Stimulated activated CD8-positive, alpha-beta memory T cell treated with anti-CD3 and anti-CD28 coated beads, Interleukin-2, amount 100 ng/mL, for 1 hour (primary cell): ENCODE measurements around the gene GMPPB.
"Not testable (repeated sequence)": the region's sequence is repeated elsewhere in the genome, so short reads cannot be mapped to it uniquely, and the experiment has no call there.

Source experiments
- DNase-seq, 2 donors: peaks; one replicate each; pipeline ENCODE4 v3.0.0-alpha.2; 2020; ENCODE audit warnings: low read depth in 2 of 2

The GMPPB gene

DNA sequence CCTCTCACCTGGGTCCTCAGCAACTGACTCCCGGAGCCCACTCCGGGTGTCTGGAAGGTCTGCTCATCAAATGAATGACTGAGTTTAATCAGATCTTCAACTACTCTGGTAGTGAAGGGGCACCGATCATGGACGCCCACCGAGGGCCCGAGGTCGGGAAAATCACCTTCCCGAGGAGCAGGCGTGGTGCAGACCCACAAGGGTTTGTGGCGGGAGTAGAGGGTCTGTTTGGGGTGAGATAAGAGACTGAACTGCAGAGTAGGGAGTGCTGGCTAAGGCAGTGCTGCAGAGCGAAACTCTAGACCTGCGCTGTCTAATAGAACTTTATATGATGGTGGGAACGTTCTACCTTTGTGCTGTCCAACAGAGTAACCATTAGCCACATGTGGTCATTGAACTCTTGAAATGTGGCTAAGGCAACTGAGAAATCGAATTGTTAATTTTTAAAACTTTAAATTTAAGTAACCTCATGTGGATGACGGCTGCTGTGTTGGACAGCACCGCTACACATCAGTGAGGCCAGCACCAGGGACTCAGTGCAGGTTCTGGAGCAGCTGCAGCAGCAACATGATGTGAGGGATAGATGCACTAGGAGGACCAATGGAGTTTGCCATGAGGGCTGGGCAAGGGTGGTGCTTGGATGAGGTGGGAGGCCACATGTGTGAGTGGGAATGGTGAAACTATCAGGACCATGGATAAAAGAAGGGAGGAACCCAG is 33.7 kb downstream of the GMPPB start:
- DNase-seq: not testable (repeated sequence)

DNA sequence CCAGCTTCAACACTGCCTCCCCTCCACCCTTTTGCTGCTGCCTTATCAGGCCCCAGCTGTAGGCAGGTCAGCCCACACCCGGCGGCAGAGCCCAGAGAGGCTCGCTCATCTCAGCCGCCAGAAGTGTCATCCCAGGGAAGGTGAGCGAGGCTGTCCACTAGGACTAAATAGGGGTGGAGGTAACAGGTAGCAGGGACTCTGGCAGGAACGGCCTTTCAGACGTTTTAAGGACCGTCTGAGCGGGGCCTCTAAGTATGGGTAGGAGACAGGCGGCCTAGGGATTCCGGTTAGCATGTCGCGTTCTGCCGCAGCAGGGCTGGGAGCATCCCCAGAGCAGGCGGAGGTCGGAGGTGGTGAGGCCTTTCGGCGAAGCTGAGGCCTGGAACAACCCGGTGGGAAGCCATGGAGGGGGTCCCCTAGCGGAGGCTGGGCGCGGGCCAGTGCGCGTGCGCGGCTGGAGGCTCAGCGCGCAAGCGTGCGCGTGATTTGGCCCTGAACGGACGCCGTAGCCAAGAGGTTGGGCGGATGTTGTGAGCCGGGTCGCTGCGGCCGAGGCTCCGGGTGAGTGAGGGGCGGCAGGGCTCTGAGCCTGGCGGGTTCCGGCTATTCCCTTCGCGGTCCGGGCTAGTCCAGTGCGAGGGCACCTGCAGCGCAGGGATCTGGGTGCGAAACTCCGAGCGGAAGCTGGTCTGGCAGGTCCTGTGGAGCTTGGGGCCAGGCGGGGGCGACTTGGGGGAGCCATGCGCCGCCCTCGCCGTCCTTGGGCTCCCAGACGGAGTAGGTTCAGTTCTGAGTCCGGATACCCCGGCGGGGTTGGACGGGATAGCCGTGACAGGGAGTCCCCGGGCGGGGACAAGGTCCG is 34.5 kb downstream of the GMPPB start, which contains the start of the genes MST1 and RNF123:
MST1 (minus strand) TSS at position 429 of the 862 bp plus-strand sequence. CDS start 783 bp downstream, outside the sequence.
RNF123 (plus strand) TSS at position 512 of the 862 bp plus-strand sequence. CDS start 1,609 bp downstream, outside the sequence.
- peak; percentile 81 to 85 for DNase-seq

DNA sequence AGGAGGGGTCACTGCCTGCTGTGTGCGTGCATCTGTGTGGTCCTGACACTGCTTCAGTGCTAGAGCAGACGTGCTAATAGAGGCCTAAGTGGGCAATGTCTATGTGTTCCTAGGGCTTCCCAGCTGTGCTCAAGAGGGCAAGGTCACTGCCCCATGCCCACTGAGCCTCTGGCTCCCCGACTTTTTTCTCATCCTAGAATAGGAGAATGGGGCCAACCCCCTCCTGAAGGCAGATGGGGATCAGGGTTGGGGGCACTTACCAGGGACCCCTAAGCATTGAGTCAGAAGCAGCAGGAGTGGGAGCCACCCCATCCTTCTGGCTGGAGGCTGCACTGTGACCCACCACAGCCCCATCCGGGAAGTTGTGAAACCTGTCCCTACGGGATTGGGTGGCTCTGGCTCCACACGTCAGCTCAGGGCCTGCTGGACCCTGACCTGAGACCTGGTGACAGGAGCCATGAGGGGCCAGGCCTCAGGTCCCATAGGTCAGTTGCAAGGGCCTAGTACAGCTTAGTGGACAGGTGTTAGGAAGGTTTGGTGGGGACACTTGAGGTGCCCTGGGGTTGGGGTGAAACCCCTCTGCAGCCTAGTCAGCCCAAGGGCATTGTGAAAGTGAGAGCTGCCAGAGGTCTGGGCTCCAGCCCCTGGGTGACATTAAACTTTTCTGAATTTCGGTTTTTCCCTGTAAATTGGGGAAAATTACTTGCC is 35.3 kb downstream of the GMPPB start:
- DNase-seq: not testable (repeated sequence)

DNA sequence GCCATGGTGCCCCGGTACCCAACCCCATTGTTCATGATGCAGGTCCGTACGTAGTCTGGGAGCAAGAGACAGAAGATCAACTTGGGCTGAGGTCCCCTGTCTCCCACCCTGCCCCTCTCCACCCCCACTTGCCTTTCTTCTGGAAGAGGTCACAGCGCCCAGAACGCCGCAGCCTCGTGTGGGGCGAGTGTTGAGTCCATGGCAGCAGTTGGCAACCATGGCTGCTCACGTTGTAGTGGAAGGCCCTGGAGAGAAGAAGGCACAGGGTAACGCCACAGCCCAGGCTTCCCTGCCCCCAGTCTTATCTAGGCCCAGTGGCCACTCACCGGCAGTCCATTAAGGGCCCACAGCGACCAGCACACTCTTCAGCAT is 36.3 kb downstream of the GMPPB start:
- not testable (repeated sequence) for DNase-seq

DNA sequence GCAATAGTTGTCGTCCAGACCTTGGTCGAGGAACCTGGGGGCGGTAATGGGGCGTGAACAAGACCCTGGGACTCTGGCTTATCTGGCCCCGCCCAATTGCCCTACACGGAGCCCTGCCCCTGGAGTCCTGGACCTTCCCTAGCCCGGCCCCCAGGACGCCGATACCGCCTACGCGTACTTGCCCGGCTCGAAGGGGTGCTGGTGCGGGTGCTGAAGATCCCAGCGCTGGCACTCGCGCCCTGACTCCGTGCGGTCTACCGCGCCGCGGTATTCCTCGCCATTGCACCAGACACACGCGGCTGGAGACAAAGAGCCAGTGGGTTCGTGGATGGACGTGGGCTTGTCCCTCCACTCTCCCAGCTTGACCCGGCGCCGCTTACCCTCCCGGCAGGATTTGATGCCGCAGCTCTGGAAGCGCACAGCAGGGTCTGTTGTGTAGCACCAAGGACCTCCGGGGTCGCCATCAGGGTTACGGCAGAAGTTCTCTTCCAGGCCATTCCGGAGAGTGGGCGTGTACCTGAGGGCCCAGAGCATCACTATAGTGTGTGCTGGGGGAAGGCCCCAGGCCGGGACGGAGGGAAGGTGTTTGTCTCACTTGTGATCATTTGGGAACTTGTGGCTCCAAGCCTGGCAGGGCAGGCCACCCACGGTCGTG is 36.9 kb downstream of the GMPPB start:
- DNase-seq: not testable (repeated sequence)

DNA sequence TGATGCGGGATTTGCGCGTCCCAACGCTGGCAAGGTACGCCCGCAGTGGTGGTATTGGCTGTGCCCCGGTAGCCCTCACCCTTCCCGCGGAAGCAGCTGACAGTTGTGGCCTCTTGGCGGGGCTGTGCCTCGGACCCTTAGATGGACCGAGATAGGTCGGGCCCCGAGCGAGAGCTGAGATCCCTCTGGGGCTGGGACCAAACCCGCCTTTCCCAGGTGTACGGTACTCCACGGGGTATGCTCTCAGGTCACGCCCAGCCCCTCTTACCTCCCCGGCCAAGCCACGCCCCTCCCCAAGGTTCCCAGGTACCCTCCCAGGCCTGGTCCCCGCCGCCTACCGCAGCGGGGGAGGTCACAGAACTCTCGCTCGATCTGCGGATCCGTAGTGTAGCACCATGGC is 37.4 kb downstream of the GMPPB start:
- not testable (repeated sequence) for DNase-seq

DNA sequence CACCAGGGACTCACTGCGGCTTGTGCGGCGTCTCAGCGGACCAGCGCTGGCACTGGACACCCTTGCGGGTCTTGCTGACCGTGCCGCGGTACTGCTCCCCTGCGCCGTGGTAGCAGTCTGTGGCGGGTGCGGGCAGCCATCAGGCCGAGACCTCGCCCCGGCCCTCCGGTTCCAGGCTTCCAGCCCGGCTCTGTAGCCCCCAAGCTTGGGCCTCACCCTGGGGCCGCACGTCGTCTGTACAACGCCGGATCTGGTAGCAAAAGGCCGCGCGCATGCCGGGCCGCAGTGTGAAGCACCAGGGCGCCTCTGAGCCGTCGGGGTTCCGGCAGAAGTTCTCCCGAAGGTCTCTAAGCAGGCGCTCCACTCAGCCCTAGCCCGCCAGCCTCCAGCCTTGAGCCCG is 37.9 kb downstream of the GMPPB start:
- DNase-seq: not testable (repeated sequence)

DNA sequence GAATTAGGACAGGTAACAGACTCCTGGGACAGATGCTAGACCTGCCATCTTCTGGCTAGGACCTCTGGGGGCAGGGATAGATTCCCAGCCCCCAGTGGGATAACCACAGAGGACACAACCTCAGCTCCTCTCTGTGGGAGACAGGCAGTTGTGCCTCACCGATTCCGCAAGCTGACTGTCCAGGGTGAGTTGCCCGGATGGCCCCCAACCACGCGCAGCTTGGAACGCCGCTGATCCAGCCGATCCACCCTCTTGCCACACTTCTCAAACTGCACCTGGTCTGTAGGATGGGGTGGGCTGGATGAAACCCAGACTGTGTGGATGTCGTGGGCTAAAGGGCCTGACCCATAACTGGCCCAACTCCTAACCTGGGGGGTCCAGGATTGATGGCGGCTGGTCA is 38.6 kb downstream of the GMPPB start:
- DNase-seq: not testable (repeated sequence)

DNA sequence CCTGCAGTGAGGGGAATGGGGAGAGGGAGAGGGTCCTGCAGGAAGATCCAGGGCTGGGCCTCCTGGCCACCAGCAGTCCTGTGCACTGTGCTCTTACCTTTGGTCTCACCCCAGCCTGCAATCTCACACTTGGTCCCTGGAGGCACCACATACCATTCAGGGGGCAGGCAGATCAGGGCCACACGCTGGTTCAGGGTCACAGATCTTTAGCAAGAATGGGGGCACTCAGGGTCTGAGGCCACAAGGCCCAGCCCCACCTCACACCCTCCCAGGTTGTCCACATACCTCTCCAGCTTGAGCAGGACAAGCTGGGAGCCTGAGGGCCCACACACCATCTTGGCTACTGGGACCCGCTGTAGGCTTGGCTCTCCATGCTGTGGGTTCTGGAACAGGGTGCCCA is 39.3 kb downstream of the GMPPB start:
- DNase-seq: not testable (repeated sequence)

DNA sequence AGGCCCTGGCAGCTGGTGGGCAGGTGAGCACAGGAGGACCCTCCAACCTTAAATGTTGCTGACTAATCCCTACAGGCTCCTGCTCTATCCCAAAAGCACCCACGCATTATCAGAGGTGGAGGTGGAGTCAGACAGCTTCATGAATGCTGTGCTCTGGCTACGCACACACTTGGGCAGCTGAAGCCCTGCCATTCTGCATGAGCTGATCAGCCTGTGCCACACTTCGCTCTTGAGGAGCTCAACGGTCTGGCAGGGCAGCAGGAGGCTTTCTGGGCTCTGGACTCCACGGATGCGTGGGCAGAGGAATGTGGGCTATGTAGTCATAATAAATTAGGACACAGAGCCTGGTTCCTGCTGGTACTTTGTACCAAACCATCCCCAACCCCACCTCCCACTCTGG is 40.6 kb downstream of the GMPPB start:
- no peak for DNase-seq

DNA sequence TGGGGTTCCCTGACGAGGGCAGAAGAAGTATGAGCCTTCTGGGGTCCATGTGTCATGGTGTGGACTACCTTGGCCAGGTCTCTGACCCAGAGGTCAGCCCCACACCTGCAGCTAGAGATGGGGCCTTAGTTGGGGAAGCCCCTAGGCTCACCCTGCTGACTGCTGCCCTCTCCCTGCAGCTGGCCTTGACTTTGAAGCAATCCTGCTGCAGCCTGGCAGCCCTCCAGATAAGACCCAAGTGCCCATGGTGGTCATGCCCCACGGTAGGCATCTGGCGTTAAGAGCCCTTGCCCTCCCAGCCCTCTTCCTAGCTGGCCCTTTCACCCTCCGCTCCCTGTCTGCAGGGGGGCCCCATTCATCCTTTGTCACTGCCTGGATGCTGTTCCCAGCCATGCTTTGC is 42.2 kb downstream of the GMPPB start:
- DNase-seq: no peak

DNA sequence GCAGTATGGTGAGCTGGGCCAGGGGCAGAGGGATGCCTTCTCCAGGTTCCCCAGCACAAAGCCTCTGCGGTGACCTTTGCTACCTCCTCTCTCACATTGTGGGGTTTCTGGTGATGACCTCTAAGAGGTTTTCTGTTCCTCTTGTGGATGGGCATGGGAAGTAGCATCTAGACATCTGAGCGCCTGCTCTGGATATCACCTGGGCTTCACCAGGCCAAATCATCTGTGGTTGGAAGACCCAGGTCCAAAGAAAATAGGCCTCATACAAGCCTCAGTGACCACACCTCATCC is 42.6 kb downstream of the GMPPB start:
- DNase-seq: no peak

DNA sequence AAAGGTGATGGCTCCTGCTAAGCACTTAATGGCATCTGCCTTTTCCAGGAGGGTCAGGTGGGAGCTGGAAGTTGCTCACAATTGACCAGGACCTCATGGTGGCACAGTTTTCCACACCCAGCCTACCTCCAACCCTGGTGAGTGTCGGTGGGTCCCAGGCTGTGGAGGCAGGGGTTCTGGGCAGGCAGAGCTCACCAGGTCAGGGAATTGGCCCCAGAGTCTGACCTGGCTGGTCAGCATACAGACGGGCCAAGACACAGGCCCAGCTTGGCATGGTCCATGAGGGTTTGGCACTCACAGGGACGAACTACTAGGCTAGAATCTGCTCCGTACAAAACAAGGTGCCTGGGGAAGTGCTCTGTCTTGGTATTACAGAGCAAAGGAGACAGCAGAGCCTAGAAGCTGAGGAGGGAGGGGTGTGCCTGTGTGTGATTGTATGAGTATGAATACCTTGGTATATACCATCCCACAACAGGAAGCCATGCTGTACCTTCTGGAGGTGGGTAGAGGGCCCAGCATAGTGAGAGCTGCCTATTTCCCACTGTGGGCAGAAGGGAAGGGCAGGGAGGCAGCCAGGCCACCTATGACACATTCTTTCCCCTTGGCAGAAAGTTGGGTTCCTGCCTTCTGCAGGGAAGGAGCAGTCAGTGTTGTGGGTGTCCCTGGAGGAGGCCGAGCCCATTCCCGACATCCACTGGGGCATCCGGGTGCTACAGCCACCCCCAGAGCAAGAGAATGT is 43.1 kb downstream of the GMPPB start:
- DNase-seq: no peak

DNA sequence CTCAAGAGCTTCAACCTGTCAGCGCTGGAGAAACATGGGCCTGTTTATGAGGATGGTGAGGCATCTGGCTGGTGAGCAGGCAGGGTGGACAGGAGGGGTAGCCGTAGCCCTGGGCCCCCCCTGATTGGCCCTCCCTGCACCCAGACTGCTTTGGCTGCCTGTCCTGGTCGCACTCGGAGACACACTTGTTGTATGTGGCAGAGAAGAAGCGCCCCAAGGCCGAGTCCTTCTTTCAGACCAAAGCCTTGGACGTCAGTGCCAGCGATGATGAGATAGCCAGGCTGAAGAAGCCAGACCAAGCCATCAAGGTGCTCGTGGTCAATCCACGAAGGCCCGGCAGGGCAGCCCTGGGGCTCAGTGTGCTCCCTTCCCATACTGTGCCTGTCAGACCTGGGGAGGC is 47.8 kb downstream of the GMPPB start:
- no peak for DNase-seq

DNA sequence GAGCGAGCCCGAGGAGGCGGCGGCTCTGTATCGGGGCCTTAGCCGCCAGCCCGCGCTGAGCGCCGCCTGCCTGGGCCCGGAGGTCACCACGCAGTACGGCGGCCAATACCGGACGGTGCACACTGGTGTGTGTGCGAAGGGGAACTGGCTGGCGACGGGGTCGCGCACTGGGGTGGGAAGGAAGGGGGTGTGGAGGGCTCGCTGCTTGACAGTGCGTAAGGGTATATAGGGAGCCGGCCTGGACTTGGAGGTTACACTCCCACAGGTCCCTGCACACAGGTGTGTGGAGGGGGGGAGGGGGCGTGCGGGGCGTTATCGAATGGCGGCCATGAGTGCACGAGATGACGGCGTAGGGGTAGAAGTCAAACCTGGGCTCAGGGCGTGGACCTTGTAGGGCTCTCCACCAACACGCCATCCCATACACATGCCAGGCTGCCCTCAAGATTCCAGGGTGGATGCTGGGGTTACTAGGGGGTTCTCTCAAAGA is 49.2 kb downstream of the GMPPB start:
- DNase-seq: no peak

DNA sequence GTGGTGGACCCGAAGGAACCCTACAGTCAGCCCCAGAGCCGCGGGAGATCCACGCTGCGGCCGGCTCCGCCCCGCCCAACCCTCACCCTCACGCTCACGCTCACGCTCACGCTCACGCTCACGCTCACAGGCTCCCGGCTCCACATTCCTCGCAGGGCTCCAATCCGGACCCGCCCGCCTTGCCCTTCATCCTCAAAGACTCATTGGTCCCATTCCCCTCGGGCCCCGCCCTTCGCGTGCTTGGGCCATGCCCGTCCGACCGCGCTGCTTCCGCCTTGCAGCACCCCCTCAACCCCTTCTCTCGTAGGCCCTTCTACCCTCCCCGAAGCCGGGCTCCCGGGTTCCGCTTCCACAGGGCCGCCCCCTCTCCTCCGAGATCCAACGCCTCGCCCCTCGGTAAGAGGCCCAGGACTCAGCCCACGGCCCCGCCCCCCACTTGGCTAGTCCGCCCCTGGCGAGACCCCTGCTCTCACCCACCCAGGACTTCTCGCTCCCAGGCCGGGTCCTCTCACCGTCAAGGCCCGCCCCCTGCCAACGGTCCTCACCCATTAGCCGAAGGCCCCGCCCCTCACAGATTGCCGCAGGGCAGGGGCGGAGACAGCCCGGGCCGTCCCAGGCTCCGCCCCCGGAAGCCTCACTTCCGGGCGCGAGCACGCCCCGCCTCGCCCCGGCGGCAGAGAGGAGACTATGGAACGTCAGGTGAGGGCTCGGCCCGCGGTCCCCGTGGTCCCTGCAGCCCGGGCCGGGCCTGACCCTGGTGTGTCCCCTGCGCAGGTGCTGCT is 49.8 kb downstream of the GMPPB start, which contains the start of gene APEH:
APEH (plus strand) TSS at position 637 of the 782 bp plus-strand sequence; CDS start at position 688, 51 bp downstream.
- DNase-seq: peak; percentile 90 to 93

DNA sequence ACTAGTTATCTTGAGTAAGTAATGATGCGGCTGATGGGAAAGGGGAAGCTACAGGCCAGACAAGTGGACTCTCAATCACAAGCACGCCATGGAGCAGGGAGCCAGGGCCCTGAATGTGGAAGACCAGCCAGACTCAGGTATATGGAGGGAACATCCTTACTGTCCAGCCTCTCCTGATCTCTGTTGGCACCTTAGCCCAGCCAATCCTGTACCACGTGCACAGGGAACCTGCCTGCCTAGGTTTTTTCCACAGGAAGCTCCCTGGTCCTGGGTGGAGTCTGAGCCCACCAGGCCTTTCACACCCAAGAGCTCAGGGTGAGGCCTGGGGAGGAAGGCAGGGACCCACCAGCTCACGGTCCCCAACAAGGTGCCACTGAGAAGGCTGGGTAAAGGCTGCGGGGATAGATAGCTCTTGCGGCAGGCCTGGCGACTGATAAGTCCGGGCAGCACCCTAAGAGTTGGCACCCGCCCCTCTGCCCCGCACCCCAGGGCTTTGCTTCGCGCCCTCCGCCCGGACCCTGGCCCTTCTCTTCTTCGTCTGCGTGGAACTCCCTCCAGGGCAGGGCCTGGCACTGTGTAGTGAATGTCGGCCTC is 50.5 kb downstream of the GMPPB start:
- no peak for DNase-seq

DNA sequence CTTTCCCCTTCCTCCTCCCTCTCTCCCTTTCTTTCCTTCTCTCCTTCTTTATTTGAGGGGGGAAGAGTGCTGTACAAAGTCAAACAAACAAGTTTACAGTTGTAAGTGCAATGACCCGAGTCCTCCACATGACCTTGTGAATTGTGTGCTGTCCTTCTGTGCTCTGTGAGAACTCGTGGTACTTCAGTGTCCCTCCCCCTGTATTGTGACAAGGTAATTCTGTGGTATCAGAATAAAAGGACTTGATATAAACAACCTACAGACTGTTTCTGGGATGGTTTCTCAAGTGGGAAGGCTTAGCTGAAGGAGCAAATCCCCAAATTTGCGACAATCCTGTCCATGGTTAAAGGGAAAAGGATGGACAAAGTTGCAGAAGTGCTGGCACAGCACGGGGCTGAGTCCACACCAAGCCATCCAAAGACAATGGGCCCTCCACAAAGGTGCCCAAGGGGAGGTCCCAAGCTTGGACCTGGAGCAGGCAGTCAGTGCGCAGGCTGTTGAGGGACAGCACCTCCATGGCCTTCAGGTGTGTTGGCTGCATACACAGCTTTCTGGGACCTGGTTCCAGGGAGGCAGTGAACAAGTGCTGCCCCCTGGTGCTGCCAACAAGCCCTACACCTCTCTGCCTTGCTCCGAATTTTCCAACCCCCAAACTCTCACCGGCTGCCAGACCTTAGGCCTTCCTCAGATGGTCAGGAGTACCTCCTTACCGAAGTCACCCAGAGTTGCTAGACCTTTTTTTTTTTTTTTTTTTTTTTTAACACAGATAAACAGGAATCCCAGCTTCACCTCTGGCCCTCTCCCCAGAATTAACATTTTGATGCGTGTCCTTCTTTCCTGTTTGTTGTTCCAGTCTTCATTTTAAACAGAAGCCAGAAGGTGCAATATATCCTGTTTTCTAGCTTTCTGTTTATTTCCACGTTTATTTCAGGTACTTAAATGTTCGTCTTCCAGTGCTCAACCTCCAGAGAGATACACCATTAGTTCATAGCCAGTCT is 52.2 kb downstream of the GMPPB start:
- peak; percentile 47 to 54 for DNase-seq
